Measurements from ENCODE around the gene NHP2.
"Not testable (repeated sequence)": the region's sequence is repeated elsewhere in the genome, so short reads cannot be mapped to it uniquely, and the experiment has no call there.

NHP2 gene

DNA sequence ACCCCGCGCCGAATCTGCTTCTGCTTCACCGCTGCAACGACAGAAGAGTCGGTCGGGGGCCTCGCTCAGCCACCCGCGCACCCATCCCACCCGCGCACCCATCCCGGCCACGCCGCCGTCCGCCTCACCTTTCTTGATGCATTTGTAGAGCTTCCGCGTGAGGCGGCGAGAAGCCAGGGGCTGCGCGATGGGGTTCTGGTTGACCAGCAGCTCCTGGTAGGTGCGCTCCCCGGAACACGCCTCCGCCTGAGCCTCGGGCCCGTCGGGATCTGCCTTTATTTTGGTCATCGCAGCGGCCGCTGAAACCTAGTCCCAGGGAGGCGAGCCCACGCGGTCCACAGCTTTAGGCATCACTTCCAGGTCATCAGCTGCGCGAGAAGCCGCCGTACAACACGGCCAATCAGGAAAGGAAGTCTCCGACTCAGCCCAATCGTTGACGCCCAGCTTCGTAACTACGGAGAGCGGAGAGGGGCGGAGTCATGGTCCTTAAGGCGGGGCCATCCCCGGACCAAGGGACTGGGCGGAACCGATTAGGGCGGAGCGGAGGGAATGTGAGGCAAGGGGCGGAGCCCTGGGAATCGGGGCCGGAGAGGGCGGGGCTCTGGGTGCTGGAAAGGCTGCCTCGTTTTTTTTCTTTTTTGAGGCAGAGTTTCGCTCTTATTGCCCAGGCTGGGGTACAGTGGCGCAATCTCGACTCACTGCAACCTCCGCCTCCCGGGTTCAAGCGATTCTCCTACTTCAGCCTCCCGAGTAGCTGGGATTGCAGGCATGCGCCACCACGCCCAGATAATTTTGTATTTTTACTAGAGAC, at the start of gene NHP2:
Gene NHP2, minus strand, starts transcription at position 356 of the 811 bp plus-strand sequence. Its CDS starts 68 bp downstream, at position 288.
- peak; percentile 96 for DNase-seq (ENCODE audit: low read depth)

DNA sequence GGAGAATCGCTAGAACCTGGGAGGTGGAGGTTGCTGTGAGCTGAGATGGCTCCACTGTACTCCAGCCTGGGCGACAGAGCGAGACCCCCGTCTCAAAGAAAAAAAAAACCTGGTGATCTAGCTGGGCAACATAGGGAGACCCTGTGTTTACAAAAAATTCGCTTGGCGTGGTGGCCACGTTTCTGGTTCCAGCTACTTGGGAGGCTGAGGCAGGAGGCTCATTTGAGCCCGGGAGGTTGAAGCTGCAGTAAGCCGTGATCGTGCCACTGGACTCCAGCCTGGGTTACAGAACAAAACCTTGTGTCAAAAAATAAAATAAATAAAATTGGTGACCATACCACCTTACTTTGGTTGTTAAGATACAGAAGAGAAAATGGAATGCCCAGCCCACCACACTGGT, 48.9 kb upstream of the NHP2 start:
- no peak for DNase-seq (ENCODE audit: low read depth)

DNA sequence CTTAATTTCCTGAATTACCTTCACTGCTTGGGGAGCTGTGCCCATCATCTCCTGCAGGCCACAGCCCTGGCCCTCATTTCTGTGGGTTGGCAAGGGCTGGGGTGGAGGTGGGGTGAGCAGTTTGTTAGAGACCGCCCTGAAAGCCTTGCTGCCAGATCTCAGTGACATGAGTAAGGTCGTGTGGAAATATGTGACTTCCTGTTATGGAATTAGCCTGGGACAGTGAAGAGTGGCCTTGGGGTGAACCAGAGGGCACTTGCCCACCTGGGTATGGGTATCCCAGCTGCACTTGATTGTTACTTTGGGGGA, 48.2 kb upstream of the NHP2 start:
- no peak for DNase-seq (ENCODE audit: low read depth)

DNA sequence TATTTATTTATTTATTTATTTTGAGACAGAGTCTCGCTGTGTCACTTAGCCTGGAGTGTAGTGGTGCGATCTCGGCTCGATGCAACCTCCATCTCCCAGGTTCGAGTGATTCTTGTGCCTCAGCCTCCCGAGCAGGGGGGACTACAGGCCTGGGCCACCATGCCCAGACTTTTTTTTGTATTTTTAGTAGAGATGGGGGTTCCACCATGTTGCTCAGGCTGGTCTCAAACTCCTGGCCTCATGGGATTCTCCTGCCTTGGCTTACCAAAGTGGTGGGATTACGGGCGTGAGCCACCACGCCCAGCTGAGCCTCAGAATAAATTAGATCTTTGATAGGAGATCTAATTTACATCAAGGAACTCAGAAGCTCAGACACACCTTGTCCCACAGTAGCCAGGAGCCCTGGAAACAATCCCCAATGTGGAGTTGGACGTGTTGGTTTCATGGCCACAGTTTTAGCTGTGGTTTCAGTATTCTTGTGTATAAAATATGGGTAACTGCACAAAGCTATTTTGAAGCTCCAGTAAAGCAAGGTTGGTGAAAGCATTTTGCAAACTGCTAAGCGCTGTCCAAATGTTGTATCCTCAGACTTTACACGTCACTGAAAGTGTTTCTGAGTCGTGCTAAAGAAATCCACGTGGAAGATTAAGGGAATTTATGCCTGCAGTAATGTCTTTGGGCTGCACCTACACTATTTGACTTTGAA, 47.7 kb upstream of the NHP2 start:
- DNase-seq (ENCODE audit: low read depth): no peak

GRCh38 chr5:178199581-178200434, 46.1 kb upstream of the NHP2 start:
- DNase-seq (ENCODE audit: low read depth): no peak

DNA sequence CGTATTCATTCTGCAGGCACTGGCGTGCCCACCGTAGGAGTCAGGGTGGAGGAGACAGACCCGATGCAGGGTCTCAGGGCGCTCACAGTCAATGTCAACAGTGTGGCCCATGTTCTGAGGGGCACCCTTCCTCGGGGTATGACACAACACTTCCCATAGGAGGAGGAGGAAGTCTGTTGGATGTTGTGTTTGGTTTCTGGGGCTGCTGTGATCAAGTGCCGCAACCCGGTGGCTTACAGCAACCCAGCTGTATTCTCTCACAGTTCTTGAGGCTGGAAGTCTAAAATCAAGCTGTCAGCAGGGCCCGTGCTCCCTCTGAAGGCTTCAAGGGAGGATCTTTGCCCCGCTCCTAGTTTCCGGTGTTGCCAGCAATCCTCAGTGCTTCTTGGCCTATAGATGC, 45.0 kb upstream of the NHP2 start:
- DNase-seq (ENCODE audit: low read depth): no peak

DNA sequence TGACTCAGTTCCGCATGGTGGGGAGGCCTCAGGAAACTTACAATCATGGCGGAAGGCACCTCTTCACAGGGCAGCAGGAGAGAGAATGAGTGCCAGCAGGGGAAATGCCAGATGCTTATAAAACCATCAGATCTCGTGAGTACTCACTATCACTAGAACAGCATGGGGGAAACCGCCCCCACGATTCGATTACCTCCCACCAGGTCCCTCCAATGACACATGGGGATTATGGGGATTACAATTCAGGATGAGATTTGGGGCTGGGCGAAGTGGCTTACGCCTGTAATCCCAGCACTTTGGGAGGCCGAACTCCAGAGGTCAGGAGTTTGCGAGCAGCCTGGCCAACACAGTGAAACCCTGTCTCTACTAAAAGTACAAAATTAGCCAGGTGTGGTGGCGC, 44.5 kb upstream of the NHP2 start:
- DNase-seq (ENCODE audit: low read depth): not testable (repeated sequence)

- no peak for DNase-seq (ENCODE audit: low read depth)
Observed at GRCh38 chr5:178196986-178197385, 43.3 kb upstream of the NHP2 start.

- DNase-seq (ENCODE audit: low read depth): no peak
Observed at GRCh38 chr5:178196281-178196812, 42.7 kb upstream of the NHP2 start.

- no peak for DNase-seq (ENCODE audit: low read depth)
Observed at GRCh38 chr5:178194026-178194425, 40.3 kb upstream of the NHP2 start.

GRCh38 chr5:178193251-178193809, 39.6 kb upstream of the NHP2 start:
- no peak for DNase-seq (ENCODE audit: low read depth)

GRCh38 chr5:178192787-178193186, 39.1 kb upstream of the NHP2 start:
- no peak for DNase-seq (ENCODE audit: low read depth)

- no peak for DNase-seq (ENCODE audit: low read depth)
Observed at GRCh38 chr5:178192244-178192643, 38.6 kb upstream of the NHP2 start.

DNA sequence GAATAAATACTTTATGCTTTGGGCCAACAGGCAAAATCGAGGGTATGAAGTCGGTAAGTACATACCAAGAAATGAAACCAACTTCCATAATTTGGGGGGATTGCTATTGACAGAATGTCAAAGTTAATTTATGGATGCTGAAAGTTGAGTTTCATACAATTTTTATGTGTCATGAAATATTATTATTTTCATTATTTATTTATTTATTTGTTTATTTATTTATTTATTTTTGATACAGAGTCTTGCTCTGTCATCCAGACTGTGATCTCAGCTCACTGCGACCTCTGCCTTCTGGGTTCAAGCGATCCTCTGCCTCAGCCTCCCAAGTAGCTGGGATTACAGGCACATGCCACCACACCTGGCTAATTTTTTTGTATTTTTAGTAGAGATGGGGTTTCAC, 38.0 kb upstream of the NHP2 start:
- no peak for DNase-seq (ENCODE audit: low read depth)

DNA sequence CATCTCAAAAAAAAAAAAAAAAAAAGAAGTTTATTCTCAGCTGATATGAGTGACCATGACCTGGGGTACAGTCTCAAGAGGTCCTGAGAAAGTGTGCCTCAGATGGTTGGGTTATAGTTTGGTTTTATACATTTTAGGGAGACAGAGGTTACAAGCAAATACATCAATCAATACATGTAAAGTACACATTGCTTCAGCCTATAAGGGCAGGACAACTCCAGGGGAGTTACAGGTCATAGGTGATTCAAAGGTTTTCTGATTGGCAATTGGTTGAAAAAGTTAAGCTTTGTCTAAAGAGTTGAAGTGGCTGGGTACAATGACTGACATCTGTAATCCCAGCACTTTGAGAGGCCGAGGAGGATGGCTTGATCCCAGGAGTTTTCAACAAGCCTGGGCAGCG, 35.7 kb upstream of the NHP2 start:
- DNase-seq (ENCODE audit: low read depth): no peak

- DNase-seq (ENCODE audit: low read depth): no peak
Observed at GRCh38 chr5:178187014-178187413, 33.3 kb upstream of the NHP2 start, which contains the start of gene GMCL2. Gene GMCL2, minus strand, starts transcription at chr5:178187371. Its CDS starts 72 bp downstream, at chr5:178187299.

DNA sequence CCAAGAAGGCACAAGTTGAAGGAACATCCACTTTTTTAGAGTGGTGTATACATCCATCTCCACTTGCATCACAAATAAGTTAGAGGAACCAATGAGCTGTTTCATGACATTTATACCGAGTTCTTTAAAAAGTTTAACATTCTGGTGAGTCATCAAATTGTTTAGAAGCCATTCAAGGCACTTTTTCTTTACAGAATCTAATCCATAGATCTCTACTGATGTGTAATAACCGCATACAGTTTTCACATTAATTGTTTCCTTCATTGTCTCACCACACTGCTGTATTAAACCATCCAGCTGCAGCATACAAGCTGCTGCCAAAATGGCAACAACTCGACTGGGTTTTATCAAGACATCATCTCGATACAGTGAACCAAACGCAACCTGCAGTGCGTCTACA, 32.7 kb upstream of the NHP2 start:
- no peak for DNase-seq (ENCODE audit: low read depth)

DNA sequence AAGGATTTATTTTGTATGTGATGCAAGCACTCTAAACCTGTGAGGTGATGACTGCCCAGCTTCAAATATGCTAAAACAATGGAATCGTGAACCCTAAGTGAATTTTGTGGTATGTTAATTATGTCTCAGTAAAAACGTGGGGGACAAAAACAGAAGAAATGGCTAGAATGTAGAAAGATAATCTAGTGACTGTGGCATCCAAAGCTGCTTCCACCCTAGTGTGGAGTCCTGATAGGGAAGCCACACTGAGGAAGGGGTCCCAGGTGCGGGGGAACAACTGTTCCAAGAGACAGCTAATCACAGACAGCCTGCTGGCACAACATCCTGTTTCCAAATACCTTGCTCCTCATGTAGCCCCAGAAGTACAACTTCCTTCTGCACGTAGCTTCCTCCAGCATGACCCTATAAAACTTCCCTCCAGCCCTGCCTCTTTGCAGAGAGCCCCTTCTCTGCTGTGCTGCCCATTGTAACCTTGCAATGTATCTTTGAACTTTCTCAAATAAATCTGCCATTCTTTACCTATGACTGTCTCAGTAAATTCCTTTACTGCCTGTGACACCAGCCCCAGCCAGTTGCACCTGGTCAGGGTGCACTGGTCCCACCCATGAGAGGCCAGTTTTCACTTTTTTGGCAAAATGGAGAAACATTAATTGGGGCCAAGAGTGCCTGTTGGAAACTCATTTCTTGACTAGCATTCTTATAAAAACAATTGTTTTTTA, 28.6 kb upstream of the NHP2 start:
- DNase-seq (ENCODE audit: low read depth): no peak

- DNase-seq (ENCODE audit: low read depth): no peak
Observed at GRCh38 chr5:178180141-178180863, 26.6 kb upstream of the NHP2 start.

DNA sequence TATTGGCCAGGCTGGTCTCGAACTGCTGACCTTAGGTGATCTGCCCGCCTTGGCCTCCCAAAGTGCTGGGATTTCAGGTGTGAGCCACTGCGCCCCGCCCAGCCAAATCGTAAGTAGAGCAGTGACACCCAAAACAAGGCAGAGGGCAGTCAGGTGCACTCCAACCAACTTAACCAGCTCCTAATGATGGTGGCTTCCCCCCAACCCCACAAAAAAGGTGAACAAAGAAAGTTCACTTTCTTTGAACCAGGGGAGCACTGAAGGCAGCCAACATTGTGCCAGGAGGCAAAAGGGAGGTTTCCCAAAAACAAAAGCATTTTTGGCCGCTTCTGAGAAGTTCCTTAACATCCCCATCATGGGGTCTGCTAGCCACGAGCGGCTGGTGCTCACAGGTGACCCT, 23.9 kb upstream of the NHP2 start:
- no peak for DNase-seq (ENCODE audit: low read depth)

- no peak for DNase-seq (ENCODE audit: low read depth)
Observed at GRCh38 chr5:178176791-178177190, 23.1 kb upstream of the NHP2 start.

All from stimulated activated CD4-positive, alpha-beta T cell treated with anti-CD3 and anti-CD28 coated beads, Interleukin-2, amount 100 ng/mL, for 4 hours (primary cell).